GM13976 (cell line): ENCODE data around the gene DDRGK1.

Experiments
- DNase-seq: peaks from one replicate; pipeline ENCODE4 v3.0.0; 2012; ENCODE audit warnings: low spot score
- CTCF ChIP-seq: IDR thresholded peaks from 2 replicates; pipeline ENCODE4 v1.5.1; 2012; ENCODE audit warnings: borderline replicate concordance, mild to moderate bottlenecking; ENCODE audit not compliant: insufficient read depth; ENCODE audit errors: extremely low read depth, missing control alignments, control extremely low read depth
- in situ Hi-C: fragments of 300-500 bp; cut with MboI; formaldehyde crosslinking; loops from one replicate; pipeline ENCODE4 v1.12.0; 2022; ENCODE audit warnings: low sequenced_read_pairs, mixed read lengths, inconsistent platforms; ENCODE audit not compliant: unreplicated experiment

DDRGK1 gene

GRCh38 chr20:3141757-3142156 lies 62.7 kb downstream of the DDRGK1 start:
- TF ChIP-seq CTCF: no peak
- DNase-seq: no peak
- in situ Hi-C loops: no loop called here
